Panc1 (cell line): ENCODE measurements around the gene EDC3.

Experiments
- CTCF ChIP-seq: fragments of 450-650 bp; IDR thresholded peaks from 2 replicates; pipeline ENCODE4 v1.5.1; 2017; ENCODE audit warnings: mild to moderate bottlenecking
- SIN3A ChIP-seq: IDR thresholded peaks from 2 replicates; pipeline ENCODE4 v1.6.1; 2012; ENCODE audit warnings: low read depth, mild to moderate bottlenecking, low read length, moderate library complexity, borderline replicate concordance; ENCODE audit not compliant: insufficient read depth
- TF ChIP-seq, protein P1 (sequence below), 2 experiments: IDR thresholded peaks; 2 replicates each; pipeline ENCODE4 v1.6.1; 2011 to 2012; ENCODE audit warnings: low read depth in 2 of 2, control low read depth in 1 of 2, low read length in 1 of 2, mild to moderate bottlenecking in 1 of 2, moderate library complexity in 1 of 2; ENCODE audit not compliant: insufficient read depth in 1 of 2

GRCh38 chr15:74664028-74664616 lies 31.7 kb downstream of the EDC3 start:
- TF ChIP-seq SIN3A: no peak
- no peak for TF ChIP-seq CTCF
- TF ChIP-seq, protein P1, sequence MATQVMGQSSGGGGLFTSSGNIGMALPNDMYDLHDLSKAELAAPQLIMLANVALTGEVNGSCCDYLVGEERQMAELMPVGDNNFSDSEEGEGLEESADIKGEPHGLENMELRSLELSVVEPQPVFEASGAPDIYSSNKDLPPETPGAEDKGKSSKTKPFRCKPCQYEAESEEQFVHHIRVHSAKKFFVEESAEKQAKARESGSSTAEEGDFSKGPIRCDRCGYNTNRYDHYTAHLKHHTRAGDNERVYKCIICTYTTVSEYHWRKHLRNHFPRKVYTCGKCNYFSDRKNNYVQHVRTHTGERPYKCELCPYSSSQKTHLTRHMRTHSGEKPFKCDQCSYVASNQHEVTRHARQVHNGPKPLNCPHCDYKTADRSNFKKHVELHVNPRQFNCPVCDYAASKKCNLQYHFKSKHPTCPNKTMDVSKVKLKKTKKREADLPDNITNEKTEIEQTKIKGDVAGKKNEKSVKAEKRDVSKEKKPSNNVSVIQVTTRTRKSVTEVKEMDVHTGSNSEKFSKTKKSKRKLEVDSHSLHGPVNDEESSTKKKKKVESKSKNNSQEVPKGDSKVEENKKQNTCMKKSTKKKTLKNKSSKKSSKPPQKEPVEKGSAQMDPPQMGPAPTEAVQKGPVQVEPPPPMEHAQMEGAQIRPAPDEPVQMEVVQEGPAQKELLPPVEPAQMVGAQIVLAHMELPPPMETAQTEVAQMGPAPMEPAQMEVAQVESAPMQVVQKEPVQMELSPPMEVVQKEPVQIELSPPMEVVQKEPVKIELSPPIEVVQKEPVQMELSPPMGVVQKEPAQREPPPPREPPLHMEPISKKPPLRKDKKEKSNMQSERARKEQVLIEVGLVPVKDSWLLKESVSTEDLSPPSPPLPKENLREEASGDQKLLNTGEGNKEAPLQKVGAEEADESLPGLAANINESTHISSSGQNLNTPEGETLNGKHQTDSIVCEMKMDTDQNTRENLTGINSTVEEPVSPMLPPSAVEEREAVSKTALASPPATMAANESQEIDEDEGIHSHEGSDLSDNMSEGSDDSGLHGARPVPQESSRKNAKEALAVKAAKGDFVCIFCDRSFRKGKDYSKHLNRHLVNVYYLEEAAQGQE (IDR thresholded peaks at IDR 0.05; ENCODE audit: insufficient read depth in 1 of 2, low read depth in 2 of 2, low read length in 1 of 2): no peak
